SK-N-MC (cell line): ENCODE data around the gene EHD4.

Source experiments
- DNase-seq: peaks from one replicate; pipeline ENCODE4 v3.0.0-alpha.2; 2011; ENCODE audit warnings: low read depth, low spot score
- H3K27ac ChIP-seq: fragments of 200-600 bp; sonication (generic); 2 replicates; pipeline ENCODE4 v1.5.1; 2016; ENCODE audit warnings: mixed run types
- H3K36me3 ChIP-seq: fragments of 200-600 bp; sonication (generic); 2 replicates; pipeline ENCODE4 v1.6.1; 2017; ENCODE audit warnings: antibody characterized with exemption, low read length, mixed read lengths; ENCODE audit not compliant: insufficient read depth
- H3K4me3 ChIP-seq: fragments of 200-600 bp; sonication (generic); 2 replicates; pipeline ENCODE4 v1.5.1; 2016
- H3K9ac ChIP-seq: fragments of 200-600 bp; sonication (generic); 2 replicates; pipeline ENCODE4 v1.8.0; 2017; ENCODE audit warnings: mixed run types, mixed read lengths; ENCODE audit not compliant: insufficient read length
- H3K9me3 ChIP-seq: fragments of 200-600 bp; sonication (generic); 2 replicates; pipeline ENCODE4 v1.6.1; 2017; ENCODE audit warnings: low read depth, mild to moderate bottlenecking, antibody characterized with exemption, low read length, moderate library complexity, mixed read lengths
- EZH2 ChIP-seq: fragments of 200-600 bp; sonication (generic); IDR thresholded peaks from one replicate; pipeline ENCODE4 v1.6.1; 2017; ENCODE audit warnings: antibody characterized with exemption
- FOXP2 ChIP-seq: optimal IDR thresholded peaks from 2 replicates; pipeline ENCODE3; 2011; ENCODE audit warnings: mild to moderate bottlenecking, moderate library complexity; ENCODE audit not compliant: insufficient read depth; ENCODE audit errors: extremely low read length, control extremely low read depth
- POLR2AphosphoS5 ChIP-seq: IDR thresholded peaks from 2 replicates; pipeline ENCODE4 v1.6.1; 2012; ENCODE audit warnings: mild to moderate bottlenecking, low read depth, low read length, borderline replicate concordance

Gene EHD4

DNA sequence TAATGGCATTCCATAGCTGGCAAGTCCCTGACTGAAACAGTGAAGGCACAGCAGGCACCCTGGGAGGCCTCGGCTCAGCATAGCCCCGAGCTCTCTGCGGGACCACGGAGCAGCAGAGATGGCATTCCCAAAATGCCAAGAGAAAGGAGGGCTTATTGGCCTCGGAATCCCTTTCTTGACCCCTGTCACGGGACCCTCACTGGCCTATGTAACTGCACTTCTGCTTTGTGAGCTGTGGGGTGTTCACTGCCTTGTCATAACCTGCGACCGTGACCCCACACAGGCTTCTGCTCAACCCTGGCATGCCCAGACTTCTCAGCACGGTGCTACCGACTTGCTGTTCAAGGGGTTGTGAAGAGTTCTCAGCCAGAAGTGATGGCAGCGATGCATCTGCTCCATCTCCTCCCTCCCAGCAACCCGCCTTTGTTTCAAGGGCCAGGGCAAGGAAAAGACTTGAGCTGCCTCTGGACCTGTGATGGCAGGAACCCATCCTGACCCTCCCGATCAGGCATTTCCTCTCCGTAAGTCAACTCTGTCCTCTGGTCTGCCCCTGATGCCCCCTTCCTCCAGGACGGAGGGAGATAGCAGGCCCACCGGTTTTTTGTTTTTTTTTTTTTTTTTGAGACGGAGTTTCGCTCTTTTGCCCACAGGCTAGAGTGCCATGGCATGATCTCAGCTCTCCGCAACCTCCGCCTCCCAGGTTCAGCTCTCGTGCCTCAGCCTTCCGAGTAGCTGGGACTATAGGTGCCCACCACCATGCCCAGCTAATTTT, 30.5 kb downstream of the EHD4 start:
- H3K36me3 ChIP-seq = no peaks in the 10 kb centered on the region
- no peak overlapping the region for H3K4me3 ChIP-seq
- no peak overlapping the region for H3K9ac ChIP-seq
- TF ChIP-seq EZH2 (no peak), POLR2AphosphoS5 (no peak), FOXP2 (no peak)
- H3K27ac ChIP-seq = no peak overlapping the region
- no peak for DNase-seq
- H3K9me3 ChIP-seq = no peaks in the 10 kb centered on the region

DNA sequence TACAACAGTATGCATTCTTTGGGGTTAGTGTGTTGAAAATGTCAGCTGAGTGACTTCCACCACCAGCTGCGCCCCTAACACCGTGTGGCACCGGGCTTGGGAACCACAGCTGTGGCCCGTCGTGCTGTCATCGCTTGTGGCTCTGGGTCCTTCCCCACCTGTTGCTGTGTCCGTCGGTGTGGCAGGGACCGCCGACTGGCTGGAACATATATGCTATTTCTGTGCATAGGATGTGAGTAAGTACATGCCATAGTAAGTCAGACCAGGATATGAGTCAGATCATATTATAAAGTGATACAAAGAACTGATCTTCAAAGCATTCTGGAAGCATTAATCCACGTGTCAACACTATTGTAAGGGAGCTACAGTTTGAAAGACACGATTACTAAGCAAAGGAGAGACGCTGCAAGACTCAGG, 31.9 kb downstream of the EHD4 start:
- Histone ChIP-seq H3K36me3 (no peaks in the 10 kb centered on the region), H3K4me3 (no peak overlapping the region), H3K27ac (no peak overlapping the region), H3K9ac (no peak overlapping the region), H3K9me3 (no peaks in the 10 kb centered on the region)
- no peak for TF ChIP-seq FOXP2
- TF ChIP-seq EZH2 = no peak
- TF ChIP-seq POLR2AphosphoS5 = no peak
- DNase-seq = no peak

DNA sequence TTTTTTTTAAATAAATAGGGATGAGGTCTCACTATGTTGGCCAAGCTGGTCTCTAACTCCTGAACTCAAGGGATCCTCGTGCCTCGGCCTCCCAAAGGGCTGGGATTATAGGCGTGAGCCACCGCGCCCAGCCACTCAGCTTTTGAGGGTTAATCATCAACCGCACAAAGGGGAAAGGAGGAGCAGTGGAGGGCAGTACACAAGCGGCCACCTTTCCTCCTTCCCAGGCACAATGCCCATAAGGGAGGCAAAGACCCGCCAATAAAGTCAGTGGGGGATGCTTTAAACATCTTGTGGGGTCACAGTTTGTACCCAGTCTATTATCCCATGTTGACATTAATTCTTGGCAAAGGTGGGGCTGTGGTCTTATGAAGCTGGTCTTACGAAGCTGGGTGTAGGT, 32.4 kb downstream of the EHD4 start:
- no peak for DNase-seq

DNA sequence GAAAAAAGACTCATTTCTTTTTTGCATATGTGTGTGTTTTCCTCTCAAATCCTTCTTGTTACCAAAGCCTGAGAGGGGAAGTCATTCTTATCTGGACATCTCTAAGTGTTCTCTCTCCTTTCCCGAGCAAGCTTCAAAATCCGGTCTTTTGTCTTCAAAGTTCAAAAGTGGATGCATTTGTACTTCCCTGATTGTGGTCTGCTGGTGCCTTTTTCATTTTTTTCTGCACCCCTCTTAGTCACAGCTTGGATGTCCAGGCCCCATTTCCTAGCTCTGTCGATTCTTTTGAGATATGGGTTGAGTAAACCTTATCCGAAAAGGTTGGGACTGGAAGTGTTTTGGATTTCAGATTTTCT, 34.8 kb downstream of the EHD4 start:
- DNase-seq = no peak
- no peaks in the 10 kb centered on the region for H3K9me3 ChIP-seq
- no peak overlapping the region for H3K9ac ChIP-seq
- H3K27ac ChIP-seq = no peak overlapping the region
- no peak overlapping the region for H3K4me3 ChIP-seq
- H3K36me3 ChIP-seq = no peaks in the 10 kb centered on the region
- no peak for TF ChIP-seq POLR2AphosphoS5
- TF ChIP-seq EZH2 = no peak
- TF ChIP-seq FOXP2 = no peak

More for the DNA sequence above, 32.4 kb downstream of the EHD4 start:
- Histone ChIP-seq H3K4me3 (no peak overlapping the region), H3K36me3 (no peaks in the 10 kb centered on the region), H3K9ac (no peak overlapping the region), H3K27ac (no peak overlapping the region), H3K9me3 (no peaks in the 10 kb centered on the region)
- no peak for TF ChIP-seq EZH2
- no peak for TF ChIP-seq FOXP2
- no peak for TF ChIP-seq POLR2AphosphoS5

DNA sequence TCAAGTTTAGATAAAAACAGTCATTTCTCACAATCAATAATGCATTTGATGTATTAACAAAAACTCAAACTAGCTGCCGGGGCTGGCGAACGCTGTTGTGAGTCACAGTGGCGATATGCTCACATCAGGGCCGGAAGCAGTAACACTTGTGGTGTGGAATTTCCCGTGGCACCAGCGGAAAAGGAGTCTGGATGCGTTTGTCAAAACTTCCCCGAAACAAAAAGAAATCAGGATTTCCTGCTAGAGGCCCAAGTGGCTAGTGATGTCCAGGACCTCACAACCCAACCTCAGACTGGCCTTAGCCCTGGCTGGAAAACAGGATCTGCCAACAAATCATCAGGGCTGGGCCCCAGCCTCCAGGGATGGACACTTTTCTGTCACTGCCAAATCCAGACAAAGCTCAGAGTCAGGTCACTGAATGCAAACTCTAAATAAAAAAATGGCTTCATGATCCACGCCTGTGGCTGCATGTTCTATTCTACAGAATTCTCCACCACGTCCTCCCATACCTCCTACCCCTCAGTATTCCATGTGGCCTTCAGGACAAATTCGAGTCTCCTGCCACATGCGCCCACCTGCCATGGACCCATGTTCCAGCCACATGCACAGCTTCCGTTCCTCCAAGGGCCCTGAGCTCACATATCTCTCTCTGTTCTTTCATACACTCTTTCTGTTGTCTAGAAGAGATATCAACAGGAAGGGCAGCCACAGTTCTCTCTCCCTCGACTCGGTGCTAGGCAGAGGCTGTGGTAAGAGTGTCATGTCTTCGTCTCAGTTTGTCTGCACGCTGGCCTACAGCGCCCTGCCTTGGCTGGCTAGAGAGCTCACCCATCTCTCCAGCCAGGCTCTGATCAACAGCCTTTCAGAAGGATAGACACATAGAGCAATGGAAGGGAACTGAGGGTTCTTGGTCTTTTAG, 35.4 kb downstream of the EHD4 start:
- no peak overlapping the region for H3K4me3 ChIP-seq
- no peaks in the 10 kb centered on the region for H3K9me3 ChIP-seq
- H3K27ac ChIP-seq = no peak overlapping the region
- DNase-seq = no peak
- TF ChIP-seq POLR2AphosphoS5 = no peak
- TF ChIP-seq EZH2 = no peak
- no peak for TF ChIP-seq FOXP2
- H3K9ac ChIP-seq = no peak overlapping the region
- H3K36me3 ChIP-seq = no peaks in the 10 kb centered on the region

DNA sequence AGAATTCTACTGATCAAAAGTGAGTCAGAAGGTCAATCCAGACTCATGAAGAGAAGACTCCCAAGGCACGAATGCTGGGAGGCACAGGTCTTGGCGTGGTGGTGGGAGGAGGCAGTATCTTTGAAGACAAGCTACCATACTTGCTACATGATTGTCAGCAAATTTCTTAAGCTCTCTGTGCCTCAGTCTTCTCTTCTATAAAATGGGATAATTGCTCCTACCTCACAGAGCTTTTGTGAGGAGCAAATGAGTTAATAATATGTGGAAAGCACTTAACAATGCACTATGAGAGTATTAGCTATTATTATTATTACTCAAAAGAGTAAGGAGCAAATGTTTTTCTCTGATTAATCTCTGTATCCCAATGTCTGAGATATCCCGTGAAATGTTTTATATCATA, 36.2 kb downstream of the EHD4 start:
- H3K9ac ChIP-seq = no peak overlapping the region
- TF ChIP-seq EZH2 = no peak
- TF ChIP-seq POLR2AphosphoS5 = no peak
- no peak for TF ChIP-seq FOXP2

DNA sequence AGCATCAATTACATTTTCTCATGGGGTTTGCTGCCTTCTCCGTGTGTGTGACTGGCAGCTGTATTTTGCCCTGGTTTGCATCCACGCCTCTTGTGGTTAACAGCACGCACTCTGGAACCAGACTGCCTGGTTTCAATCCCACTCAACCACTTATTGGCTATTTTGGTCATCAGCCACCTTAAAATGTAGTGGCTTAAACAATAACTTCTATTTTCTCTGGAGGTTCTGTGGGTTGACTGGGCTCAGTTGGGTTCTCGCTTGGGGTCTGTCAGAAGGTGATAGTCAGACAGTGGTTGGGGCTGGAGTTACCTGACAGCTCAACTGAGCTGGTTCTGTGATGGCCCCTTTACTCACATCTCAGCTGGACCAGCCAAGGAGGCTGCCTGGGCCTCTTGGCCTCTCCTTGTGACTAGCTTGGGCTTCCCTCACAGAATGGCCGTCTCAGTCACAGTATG, 36.8 kb downstream of the EHD4 start:
- DNase-seq = no peak
- no peaks in the 10 kb centered on the region for H3K36me3 ChIP-seq
- H3K27ac ChIP-seq = no peak overlapping the region
- H3K9ac ChIP-seq = no peak overlapping the region
- no peaks in the 10 kb centered on the region for H3K9me3 ChIP-seq
- TF ChIP-seq EZH2 = no peak
- TF ChIP-seq POLR2AphosphoS5 = no peak
- TF ChIP-seq FOXP2 = no peak
- H3K4me3 ChIP-seq = no peak overlapping the region

More for the DNA sequence above, 36.2 kb downstream of the EHD4 start:
- H3K4me3 ChIP-seq = no peak overlapping the region
- H3K9me3 ChIP-seq = no peaks in the 10 kb centered on the region
- no peaks in the 10 kb centered on the region for H3K36me3 ChIP-seq
- H3K27ac ChIP-seq = no peak overlapping the region
- no peak for DNase-seq

DNA sequence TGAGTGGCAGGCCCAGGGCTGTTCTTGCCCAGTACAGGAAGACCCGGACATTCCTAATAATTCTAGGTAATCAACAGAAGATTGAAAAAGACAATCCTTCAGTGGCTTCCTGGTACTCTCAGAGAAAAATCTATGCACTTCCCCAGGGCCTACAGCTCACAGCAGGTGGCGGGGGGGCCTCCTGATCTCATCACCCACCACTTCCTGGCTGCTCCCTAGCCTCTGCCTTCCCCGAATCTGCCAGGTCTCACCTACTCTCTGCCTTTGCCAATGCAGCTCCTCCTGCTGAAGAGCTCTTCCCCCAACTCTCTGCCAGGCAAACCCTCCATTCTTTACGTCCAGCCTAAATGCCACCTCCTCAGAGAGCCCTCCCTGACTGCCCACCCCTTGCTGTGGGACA, 37.5 kb downstream of the EHD4 start:
- TF ChIP-seq FOXP2 (no peak), POLR2AphosphoS5 (no peak)
- H3K36me3 ChIP-seq = no peaks in the 10 kb centered on the region
- DNase-seq = peak; percentile 2
- no peaks in the 10 kb centered on the region for H3K9me3 ChIP-seq
- no peak overlapping the region for H3K27ac ChIP-seq
- H3K4me3 ChIP-seq = no peak overlapping the region
- H3K9ac ChIP-seq = no peak overlapping the region
